Effector memory CD4-positive, alpha-beta T cell (primary cell): ENCODE data around the gene SNX27.
"Not testable (repeated sequence)": the region's sequence is repeated elsewhere in the genome, so short reads cannot be mapped to it uniquely, and the experiment has no call there.

ENCODE experiments used
- DNase-seq, 3 donors: peaks; one replicate each; pipeline ENCODE4 v3.0.0-alpha.2; 2020
- H3K27ac ChIP-seq: 2 replicates; pipeline ENCODE4 v1.7.0; 2013; ENCODE audit warnings: mild to moderate bottlenecking, low read length, moderate library complexity; ENCODE audit not compliant: insufficient read depth, poor library complexity, severe bottlenecking
- H3K27me3 ChIP-seq: replicated peaks from 2 replicates; pipeline ENCODE4 v1.7.0; 2013; ENCODE audit warnings: mild to moderate bottlenecking, low read length; ENCODE audit not compliant: insufficient read depth, control insufficient read depth, poor library complexity, severe bottlenecking
- H3K36me3 ChIP-seq: 2 replicates; pipeline ENCODE4 v1.7.0; 2013; ENCODE audit warnings: mild to moderate bottlenecking, low read length, moderate library complexity; ENCODE audit not compliant: control insufficient read depth, insufficient read depth
- H3K4me1 ChIP-seq: 2 replicates; pipeline ENCODE4 v1.7.0; 2013; ENCODE audit warnings: low read length, mild to moderate bottlenecking; ENCODE audit not compliant: control insufficient read depth, insufficient read depth, poor library complexity, severe bottlenecking
- H3K4me3 ChIP-seq: 2 replicates; pipeline ENCODE4 v1.7.0; 2013; ENCODE audit warnings: low read length, low read depth, mild to moderate bottlenecking; ENCODE audit not compliant: insufficient read depth, poor library complexity, severe bottlenecking
- H3K9me3 ChIP-seq: 2 replicates; pipeline ENCODE4 v1.7.0; 2013; ENCODE audit warnings: mild to moderate bottlenecking, low read length, moderate library complexity; ENCODE audit not compliant: control insufficient read depth

SNX27 gene

GRCh38 chr1:151728151-151729054 is 116.6 kb downstream of the SNX27 start:
- Histone ChIP-seq H3K4me3 (no peak overlapping the region), H3K27me3 (peaks cover 10% of the 10 kb centered on the region)

DNA sequence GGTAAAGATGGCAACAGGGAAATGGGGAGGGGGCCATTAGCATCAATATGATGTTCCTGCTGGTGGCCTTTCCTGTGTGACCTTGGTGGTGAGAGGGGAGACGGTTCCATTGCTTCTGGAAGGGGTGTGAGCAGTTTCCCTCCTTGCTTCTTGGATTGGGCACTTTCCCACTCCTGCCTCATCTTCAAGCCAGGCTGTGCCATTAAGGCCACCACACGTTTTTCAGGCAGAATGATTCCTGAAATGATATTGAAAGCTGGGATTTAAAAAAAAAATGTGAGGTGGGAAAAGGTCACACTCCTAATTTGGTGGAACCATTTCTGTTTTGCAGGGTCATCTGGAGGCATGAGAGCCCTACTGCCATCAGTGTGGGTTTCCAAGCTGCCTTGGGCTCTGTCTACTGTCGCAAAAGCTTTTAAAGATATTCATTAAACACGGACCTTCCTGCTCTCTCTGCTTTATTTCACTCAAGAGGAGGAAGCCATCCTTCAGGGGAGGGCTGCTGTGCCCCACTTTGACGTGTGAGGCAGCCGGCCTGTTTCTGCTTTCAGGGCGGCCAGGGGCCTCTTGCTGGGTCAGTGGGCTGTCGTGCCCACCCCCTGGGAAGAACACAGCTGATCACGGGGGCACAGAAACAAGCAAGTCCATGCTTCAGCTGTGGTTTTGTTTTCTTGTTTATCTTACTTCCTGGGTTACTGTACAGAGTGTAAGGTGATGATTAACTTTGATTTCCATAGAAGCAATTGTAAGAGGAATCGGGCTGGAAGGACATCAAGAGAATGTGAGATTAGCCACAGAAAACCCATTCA is 117.5 kb downstream of the SNX27 start:
- no peak overlapping the region for H3K27ac ChIP-seq
- H3K36me3 ChIP-seq = no peaks in the 10 kb centered on the region
- no peak overlapping the region for H3K4me3 ChIP-seq
- no peaks in the 10 kb centered on the region for H3K4me1 ChIP-seq
- no peak for DNase-seq
- no peaks in the 10 kb centered on the region for H3K9me3 ChIP-seq
- H3K27me3 ChIP-seq = peaks cover 10% of the 10 kb centered on the region

More at GRCh38 chr1:151728151-151729054, 116.6 kb downstream of the SNX27 start:
- no peaks in the 10 kb centered on the region for H3K36me3 ChIP-seq
- DNase-seq = no peak
- no peaks in the 10 kb centered on the region for H3K4me1 ChIP-seq
- H3K27ac ChIP-seq = no peak overlapping the region
- no peaks in the 10 kb centered on the region for H3K9me3 ChIP-seq

GRCh38 chr1:151729966-151730291 is 118.1 kb downstream of the SNX27 start:
- no peak overlapping the region for H3K27ac ChIP-seq
- no peaks in the 10 kb centered on the region for H3K4me1 ChIP-seq
- no peak overlapping the region for H3K4me3 ChIP-seq
- H3K36me3 ChIP-seq = no peaks in the 10 kb centered on the region
- H3K9me3 ChIP-seq = no peaks in the 10 kb centered on the region
- DNase-seq = no peak
- H3K27me3 ChIP-seq = peaks cover 10% of the 10 kb centered on the region

- no peaks in the 10 kb centered on the region for H3K36me3 ChIP-seq
- DNase-seq = no peak
- H3K27ac ChIP-seq = no peak overlapping the region
- no peak overlapping the region for H3K4me3 ChIP-seq
- peaks cover 5% of the 10 kb centered on the region for H3K9me3 ChIP-seq
- H3K27me3 ChIP-seq = peaks cover 7% of the 10 kb centered on the region
- H3K4me1 ChIP-seq = no peaks in the 10 kb centered on the region
Observed at GRCh38 chr1:151733126-151733525, 121.3 kb downstream of the SNX27 start.

DNA sequence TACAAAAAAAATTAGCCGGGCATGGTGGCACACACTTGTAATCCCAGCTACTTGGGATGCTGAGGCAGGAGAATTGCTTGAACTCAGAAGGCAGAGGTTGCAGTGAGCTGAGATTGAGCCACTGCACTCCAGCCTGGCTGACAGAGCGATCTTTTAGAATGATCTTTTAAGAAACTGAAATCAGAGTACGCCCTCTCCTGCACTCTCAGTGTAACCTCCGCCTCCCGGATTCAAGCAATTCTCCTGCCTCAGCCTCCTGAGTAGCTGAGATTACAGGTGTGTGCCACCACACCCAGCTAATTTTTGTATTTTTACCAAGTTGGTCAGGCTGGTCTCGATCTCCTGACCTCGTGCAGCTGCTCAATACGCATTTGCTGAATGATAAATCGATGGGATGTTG is 122.1 kb downstream of the SNX27 start:
- H3K36me3 ChIP-seq, H3K27me3 ChIP-seq, H3K4me1 ChIP-seq, H3K27ac ChIP-seq, DNase-seq, H3K4me3 ChIP-seq, H3K9me3 ChIP-seq: not testable (repeated sequence)

- Histone ChIP-seq H3K9me3 (peaks cover 5% of the 10 kb centered on the region), H3K4me1 (no peaks in the 10 kb centered on the region), H3K36me3 (no peaks in the 10 kb centered on the region), H3K27me3 (no peaks in the 10 kb centered on the region), H3K27ac (no peak overlapping the region), H3K4me3 (no peak overlapping the region)
- no peak for DNase-seq
Observed at GRCh38 chr1:151737026-151737425, 125.2 kb downstream of the SNX27 start.

DNA sequence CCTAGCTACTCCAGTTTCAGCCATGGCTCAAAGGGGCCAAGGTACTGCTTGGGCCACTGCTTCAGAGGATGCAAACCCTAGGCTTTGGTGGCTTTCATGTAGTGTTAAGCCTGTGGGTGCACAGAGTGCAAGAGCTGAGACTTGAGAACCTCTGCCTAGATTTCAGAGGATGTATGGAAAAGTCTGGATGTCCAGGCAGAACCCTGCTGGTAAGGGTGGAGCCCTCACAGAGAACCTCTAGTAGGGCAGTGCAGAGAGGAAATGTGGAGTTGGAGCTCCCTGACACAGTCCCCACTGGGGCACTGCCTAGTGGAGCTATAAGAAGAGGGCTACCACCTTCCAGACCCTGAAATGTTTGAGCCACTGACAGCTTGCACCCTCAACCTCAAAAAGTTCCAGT is 125.6 kb downstream of the SNX27 start:
- no peak for DNase-seq
- no peaks in the 10 kb centered on the region for H3K27me3 ChIP-seq
- H3K4me1 ChIP-seq = no peaks in the 10 kb centered on the region

GRCh38 chr1:151739590-151740355 is 127.9 kb downstream of the SNX27 start:
- no peaks in the 10 kb centered on the region for H3K27me3 ChIP-seq
- H3K4me1 ChIP-seq = no peaks in the 10 kb centered on the region
- H3K9me3 ChIP-seq = peaks cover 5% of the 10 kb centered on the region
- H3K4me3 ChIP-seq = no peak overlapping the region
- H3K27ac ChIP-seq = no peak overlapping the region
- no peaks in the 10 kb centered on the region for H3K36me3 ChIP-seq
- DNase-seq = no peak

More for the DNA sequence above, 125.6 kb downstream of the SNX27 start:
- H3K36me3 ChIP-seq = no peaks in the 10 kb centered on the region
- H3K27ac ChIP-seq = no peak overlapping the region
- H3K4me3 ChIP-seq = no peak overlapping the region
- peaks cover 5% of the 10 kb centered on the region for H3K9me3 ChIP-seq

- DNase-seq = no peak
- Histone ChIP-seq H3K4me3 (no peak overlapping the region), H3K9me3 (peaks cover 5% of the 10 kb centered on the region), H3K36me3 (no peaks in the 10 kb centered on the region), H3K27me3 (no peaks in the 10 kb centered on the region), H3K27ac (no peak overlapping the region), H3K4me1 (no peaks in the 10 kb centered on the region)
Observed at GRCh38 chr1:151741516-151741915, 129.7 kb downstream of the SNX27 start.
